Motor neuron (in vitro differentiated cells): ENCODE results near the gene RNF223. TPM values are rescaled to one million over a fixed set of nuclear protein-coding genes. Genes with fewer than 3 reads are reported as not detected.
A peak's percentile ranks its signal among the peaks of the same experiment; 100 is the strongest.
"Not testable (repeated sequence)": the region's sequence is repeated elsewhere in the genome, so short reads cannot be mapped to it uniquely, and the experiment has no call there.

Experiments used
- ATAC-seq, 8 experiments: fragments of 200-7000 bp; cut with Tn5 transposase; replicated peaks in 6 of 8; 2 replicates each; pipeline ENCODE4 v1.8.0; 2021; ENCODE audit warnings: mild to moderate bottlenecking in 8 of 8, moderate library complexity in 8 of 8
- H3K27ac ChIP-seq, 2 donors: fragments of 250-450 bp; sonication (Bioruptor Pico); 2 replicates each; pipeline ENCODE4 v1.9.0; 2021; ENCODE audit warnings: antibody characterized with exemption in 2 of 2, mild to moderate bottlenecking in 2 of 2, moderate library complexity in 1 of 2
- H3K4me1 ChIP-seq, 2 donors: fragments of 250-450 bp; sonication (Bioruptor Pico); replicated peaks in 1 of 2; 2 replicates each; pipeline ENCODE4 v1.6.1; 2021; ENCODE audit warnings: antibody characterized with exemption in 2 of 2, mild to moderate bottlenecking in 2 of 2, moderate library complexity in 1 of 2
- H3K4me3 ChIP-seq, 5 donors: fragments of 250-450 bp; sonication (Bioruptor Pico); 2 replicates each; pipeline ENCODE4 v1.9.0; 2021; ENCODE audit warnings: antibody characterized with exemption in 5 of 5, mild to moderate bottlenecking in 5 of 5, moderate library complexity in 4 of 5
- WGBS, 10 experiments: fragments of 450-650 bp; shearing (Covaris generic); methylation state at CpG; one replicate each; pipeline ENCODE4 v1.0.0; 2022; 5-methylcytosine and 5-hydroxymethylcytosine counted together
- in situ Hi-C, 9 experiments: fragments of 400-800 bp; cut with MboI; loops; one replicate each; pipeline ENCODE4 v1.15.0; 2021; ENCODE audit warnings: low sequenced_read_pairs in 9 of 9, low pct_unique_long_range_greater_than_20kb in 2 of 9; ENCODE audit not compliant: unreplicated experiment in 9 of 9
- total RNA-seq, 8 experiments: library from RNA; unstranded; fragments of 300-600 nt; gene quantifications; 2 replicates each; pipeline versions ENCODE4 v1.2.3 to v1.2.4, GENCODE V29; 2022

The RNF223 gene
- total RNA-seq, 8 experiments from 2014 or later, result 0.05 to 0.95 (median 0.13) TPM; not detected in 4

DNA sequence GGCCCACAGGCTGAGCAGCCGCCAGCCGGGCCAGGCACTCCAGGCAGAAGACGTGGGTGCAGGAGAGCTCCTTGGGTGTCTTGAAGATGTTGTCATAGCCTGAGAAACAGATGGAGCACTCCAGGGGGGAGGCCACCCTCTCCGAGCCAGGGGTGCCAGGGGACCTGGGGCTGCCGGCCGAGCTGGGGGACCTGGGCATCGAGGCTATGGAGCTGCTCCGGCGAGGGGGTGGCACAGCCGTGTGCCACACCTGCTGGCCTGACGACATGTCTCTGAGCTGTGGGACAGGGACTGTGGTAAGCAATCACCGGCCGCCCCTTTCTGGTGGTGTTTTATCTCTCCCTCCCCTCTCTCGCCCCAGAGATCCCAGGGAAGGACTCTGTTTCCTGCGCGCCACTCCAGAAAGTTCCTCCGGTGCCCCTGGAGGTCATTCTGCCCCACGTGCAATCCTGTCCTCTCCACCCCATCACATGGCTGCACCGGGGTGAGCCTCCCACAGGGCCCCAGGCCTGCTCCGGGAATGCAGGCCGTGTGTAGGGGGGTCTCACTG lies 1.7 kb downstream of the RNF223 start:
- 0 to 60% (median 41%) methylated on average over 1 to 6 of the region's 21 CpGs; no CpG with 5 or more reads in 6 of the 10 experiments for WGBS, 10 experiments
- ATAC-seq, result no peak
- H3K27ac ChIP-seq, result no peak overlapping the region
- H3K4me1 ChIP-seq, result peaks cover 16 to 28% of the 10 kb centered on the region in 2 donors
- no peak overlapping the region for H3K4me3 ChIP-seq
- in situ Hi-C loops, result no loop called here

DNA sequence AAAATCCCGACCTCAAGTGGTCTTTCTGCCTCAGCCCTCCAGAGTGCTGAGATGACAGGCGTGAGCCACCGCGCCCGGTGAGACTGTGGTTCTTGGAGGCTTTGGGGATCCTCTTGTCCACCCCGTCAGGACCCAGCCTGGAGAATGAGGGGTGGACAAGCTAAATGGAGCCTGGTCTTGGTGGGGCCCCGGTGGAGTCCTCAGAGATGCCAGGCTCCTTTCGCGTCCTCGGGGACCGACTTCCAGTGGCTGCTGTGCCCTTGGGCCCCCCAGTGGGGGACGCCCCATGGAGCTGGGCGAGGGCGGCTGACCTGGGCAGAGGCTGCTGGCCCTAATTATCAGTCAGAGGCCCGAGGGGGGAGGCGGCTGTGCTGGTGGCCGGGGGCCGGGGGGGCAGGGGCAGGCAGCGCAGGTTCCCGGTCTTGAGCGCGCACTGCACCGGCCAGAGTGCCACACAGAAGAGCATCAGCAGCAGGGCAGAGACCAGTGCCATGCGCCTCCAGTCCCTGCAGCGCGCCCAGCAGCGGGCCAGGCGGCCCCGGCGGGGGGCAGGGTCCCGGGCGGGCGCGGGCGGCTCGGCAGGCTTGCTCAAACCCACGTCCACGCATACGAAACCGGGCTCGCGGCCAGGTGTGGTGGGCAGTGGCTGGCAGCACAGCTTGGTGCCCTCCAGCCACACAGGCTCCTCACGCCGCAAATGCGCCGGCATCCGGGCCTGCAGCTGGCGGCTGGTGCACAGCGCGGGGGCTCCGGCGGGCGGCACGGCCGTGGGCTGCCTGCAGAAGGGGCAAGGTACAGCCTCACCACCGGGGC lies 2.4 kb downstream of the RNF223 start:
- in situ Hi-C loops, result no loop called here
- ATAC-seq, result no peak
- WGBS, 10 experiments, result 74 to 76% methylated on average over 4 to 7 of the region's 56 CpGs; no CpG with 5 or more reads in 8 of the 10 experiments
- H3K4me3 ChIP-seq, result no peak overlapping the region
- peaks cover 16 to 28% of the 10 kb centered on the region in 2 donors for H3K4me1 ChIP-seq
- no peak overlapping the region for H3K27ac ChIP-seq

DNA sequence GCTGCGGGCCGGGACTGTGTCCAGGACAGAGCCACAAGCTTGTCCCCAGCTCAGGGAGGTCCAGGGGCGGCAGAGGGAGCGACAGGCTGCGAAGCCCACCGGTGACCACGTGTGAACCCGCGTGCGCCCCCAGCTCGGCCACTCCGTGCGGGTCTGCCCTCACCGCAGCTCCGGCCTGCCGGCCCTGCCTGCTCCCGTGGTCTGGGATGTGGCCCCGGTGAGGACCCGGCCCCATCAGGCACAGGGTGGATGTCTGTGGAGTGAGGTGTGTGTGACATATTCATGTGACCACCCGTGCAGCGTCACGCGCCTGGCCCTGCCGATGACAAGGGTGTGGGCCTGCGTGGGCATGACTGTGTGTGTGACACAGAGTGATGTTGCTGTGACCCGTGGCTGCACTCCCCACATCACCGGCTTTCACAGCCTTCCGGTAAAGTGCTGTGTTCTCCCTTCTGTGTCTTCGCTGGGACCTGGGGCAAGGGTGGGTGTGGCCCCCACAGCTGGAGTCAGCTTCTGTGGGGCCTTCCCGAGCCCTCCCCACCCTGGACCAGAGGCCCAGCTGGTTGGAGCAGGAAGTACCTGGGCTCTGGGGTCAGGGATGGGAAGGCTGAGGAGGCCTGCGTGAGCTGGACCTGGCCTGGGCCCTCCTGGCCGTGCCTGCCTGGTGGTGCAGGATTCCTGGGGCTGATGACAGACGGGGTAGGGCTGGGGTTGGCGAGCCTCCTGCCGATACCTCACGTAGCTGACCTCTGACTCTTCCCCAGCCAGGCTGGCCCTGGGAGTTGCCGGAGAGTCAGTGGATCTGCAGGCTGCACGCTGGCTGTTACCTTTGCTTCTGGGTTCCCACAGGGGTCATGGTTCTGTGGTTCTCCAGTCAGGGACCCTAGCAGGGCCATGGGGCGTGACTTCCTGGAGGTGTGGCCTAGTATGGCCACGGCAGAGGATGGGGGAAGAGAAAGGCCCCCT lies 4.1 kb downstream of the RNF223 start:
- ATAC-seq, result peak in 7 of 8 experiments; percentile 6 to 78 (median 69)
- peak overlapping the region in 1 of 2 donors; percentile 43 for H3K27ac ChIP-seq
- in situ Hi-C loops, result no loop called here
- peaks cover 16 to 32% of the 10 kb centered on the region in 2 donors for H3K4me1 ChIP-seq
- WGBS, 10 experiments, result 33 to 100% (median 36%) methylated on average over 1 to 14 of the region's 40 CpGs; no CpG with 5 or more reads in 6 of the 10 experiments
- peak overlapping the region; percentile 39 to 75 (median 49) for H3K4me3 ChIP-seq

DNA sequence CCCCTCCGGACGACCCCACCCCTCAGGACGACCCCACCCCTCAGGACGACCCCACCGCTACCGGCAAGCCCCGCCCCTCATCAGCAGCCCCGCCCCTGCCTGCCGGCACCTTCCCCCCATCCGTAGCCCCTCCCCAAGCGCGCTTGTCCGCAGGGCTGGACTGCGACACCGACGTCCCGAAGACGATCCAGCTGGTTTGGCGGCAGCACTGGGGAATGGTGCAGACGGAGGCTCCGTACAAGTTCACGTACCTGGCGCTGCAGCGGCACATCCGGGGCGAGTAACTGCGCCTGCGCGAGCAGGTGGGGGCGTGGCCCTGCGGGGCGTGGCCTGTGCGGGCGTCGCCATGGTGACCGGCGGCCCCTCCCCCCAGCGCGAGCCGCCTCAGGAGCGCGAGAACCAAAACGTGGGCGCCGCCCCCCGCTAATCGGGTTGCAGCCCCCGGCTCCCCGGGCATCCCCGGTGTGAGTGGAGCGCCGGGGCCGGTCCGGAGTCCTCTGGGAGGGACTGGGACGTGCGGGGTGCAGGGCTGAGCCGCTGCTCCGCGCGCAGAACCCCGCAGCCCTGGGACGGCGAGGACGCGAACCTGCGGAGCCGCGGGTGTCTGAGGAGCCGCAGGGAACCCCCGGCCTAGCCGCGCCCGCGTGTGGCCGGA lies 4.9 kb downstream of the RNF223 start:
- in situ Hi-C loops, result no loop called here
- H3K4me3 ChIP-seq, result peak overlapping the region; percentile 39 to 75 (median 49)
- ATAC-seq, result peak in 7 of 8 experiments; percentile 11 to 61 (median 53)
- H3K4me1 ChIP-seq, result peaks cover 20 to 36% of the 10 kb centered on the region in 2 donors
- 1 to 32% (median 4%) methylated on average over 5 to 18 of the region's 75 CpGs; no CpG with 5 or more reads in 7 of the 10 experiments for WGBS, 10 experiments
- H3K27ac ChIP-seq, result peak overlapping the region in 1 of 2 donors; percentile 0

DNA sequence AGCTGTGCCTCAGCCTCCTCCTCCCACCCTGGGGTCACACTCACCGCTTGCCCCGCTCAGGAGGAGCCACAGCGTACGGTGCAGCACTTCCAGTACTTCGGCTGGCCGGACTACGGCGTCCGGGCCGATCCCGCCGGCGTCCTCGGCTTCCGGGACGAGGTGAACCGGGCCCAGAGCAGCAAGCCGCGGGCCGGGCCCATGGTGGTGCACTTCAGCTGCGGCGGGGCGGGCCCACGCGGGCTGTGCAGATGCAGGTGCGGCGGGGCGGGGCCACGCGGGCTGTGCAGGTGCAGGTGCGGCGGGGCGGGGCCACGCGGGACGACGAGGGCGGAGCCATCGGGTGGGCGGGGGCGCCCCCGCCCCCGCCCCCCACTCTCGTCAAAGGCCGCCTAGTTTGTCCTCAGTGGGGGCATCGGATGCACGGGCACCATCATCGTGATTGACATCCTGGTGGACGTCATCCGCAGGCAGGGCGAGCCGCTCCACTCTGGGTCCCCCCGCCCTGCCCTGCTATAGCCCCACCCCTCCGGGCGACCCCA lies 5.5 kb downstream of the RNF223 start:
- in situ Hi-C loops, result no loop called here
- Histone ChIP-seq H3K27ac (no peak overlapping the region), H3K4me1 (peaks cover 23 to 42% of the 10 kb centered on the region in 2 donors), H3K4me3 (peak overlapping the region; percentile 39 to 75 (median 49))
- WGBS, 10 experiments, result no CpG with 5 or more reads among the region's 55 CpGs
- ATAC-seq, result peak in 7 of 8 experiments; percentile 3 to 20 (median 13)

DNA sequence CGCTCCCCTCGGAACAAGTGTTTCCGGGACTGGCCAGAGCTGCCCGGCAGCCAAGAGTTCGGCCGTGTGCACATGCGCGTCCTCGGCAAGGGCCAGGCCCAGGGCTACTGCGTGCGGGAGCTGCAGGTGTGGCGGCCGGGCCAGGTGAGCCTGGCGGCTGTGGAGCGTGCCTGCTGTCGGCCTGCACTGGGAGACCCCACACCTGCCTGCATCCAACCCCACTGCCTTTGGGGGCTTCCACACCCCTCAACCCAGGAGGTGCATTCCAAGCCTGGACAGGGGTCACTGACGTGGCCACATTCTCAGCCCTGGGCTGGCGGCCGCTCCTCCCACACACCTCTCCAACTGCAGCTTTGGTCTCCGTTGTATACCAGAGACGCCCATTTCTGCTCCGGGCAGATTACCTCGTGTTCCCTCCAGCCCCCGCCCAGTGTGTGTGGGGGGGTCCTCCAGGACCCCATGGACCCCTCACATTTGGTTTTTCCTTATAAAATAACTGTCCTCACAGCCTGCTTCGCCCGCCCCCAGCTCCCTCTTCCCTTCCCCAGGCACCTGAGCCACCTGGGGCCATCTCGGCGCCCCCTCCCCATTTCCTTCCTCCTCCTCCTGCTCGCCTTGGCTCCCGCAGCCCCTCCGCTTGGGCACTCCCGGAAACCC lies 6.1 kb downstream of the RNF223 start:
- 0 to 100% (median 14%) methylated on average over 1 to 20 of the region's 32 CpGs; no CpG with 5 or more reads in 5 of the 10 experiments for WGBS, 10 experiments
- in situ Hi-C loops, result no loop called here
- peak overlapping the region in 4 of 5 donors; percentile 39 to 75 (median 50) for H3K4me3 ChIP-seq
- peaks cover 23 to 48% of the 10 kb centered on the region in 2 donors for H3K4me1 ChIP-seq
- no peak overlapping the region for H3K27ac ChIP-seq
- ATAC-seq, result no peak

DNA sequence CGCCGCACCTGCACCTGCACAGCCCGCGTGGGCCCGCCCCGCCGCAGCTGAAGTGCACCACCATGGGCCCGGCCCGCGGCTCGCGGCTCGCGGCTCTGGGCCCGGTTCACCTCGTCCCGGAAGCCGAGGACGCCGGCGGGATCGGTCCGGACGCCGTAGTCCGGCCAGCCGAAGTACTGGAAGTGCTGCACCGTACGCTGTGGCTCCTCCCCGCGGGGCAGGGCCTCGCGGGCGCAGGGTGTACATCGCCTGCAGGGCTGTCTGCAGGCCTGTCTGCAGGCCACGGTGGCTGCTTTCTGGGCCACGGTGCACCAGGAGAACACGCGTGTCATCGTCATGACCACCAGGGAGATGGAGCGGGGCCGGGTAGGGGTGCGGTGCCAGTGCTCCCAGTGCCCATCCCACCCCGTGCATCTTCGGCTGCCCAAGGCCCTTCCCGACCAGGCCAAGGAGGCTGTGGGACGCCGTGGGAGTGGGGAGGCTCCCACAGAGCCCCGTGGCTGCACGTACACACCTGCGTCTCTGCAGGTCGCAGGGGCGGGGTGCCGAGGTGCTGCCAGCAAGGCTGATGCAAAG lies 6.7 kb downstream of the RNF223 start:
- 11 to 22% (median 19%) methylated on average over 12 to 18 of the region's 54 CpGs; no CpG with 5 or more reads in 7 of the 10 experiments for WGBS, 10 experiments
- in situ Hi-C loops, result no loop called here
- peak in 1 of 8 experiments; percentile 4 for ATAC-seq
- H3K4me3 ChIP-seq, result peak overlapping the region in 2 of 5 donors; percentile 1 to 51
- no peak overlapping the region for H3K27ac ChIP-seq
- peaks cover 24 to 54% of the 10 kb centered on the region in 2 donors for H3K4me1 ChIP-seq

DNA sequence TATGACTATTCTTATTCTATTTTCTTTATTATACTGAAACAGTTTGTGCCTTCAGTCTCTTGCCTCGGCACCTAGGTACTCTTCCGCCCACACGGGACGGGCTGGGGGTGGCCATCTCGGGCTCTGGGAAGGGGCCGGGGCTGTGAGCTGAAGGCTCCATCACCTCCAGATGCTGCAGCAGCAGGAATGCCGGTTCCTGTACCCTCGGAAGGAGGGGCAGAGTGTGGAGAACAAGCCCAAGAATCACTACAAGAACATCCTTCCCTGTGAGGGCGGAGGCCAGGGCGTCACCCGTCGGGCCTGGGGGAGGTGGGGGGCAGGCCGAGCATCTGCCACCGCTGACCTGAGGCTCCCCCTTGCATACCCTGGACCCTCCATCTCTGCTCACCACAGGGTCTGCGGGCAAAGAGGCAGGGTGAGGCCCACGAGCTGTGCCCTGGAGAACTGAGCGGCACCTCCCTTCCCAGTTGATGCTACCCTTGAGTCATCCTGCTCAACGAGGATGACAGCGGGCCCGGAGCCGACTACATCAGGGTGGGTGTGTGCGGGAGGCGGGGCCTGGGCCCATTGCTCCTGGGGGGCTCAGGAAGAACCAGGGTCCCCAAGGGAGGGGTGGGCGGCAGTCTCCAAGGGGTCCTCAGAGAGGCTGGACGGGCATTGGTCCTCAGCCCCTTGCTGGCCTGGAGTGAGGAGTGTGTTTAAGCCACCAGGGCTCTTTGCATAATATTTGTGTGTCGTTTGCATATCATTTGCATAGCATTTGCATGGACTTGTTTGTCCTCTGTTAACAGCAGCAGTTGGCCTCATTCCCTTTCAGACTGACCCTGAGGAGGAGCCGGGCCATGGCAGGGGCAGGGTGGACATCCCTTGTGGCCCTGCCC lies 7.5 kb downstream of the RNF223 start:
- H3K4me3 ChIP-seq, result peak overlapping the region in 1 of 5 donors; percentile 51
- peaks cover 26 to 59% of the 10 kb centered on the region in 2 donors for H3K4me1 ChIP-seq
- in situ Hi-C loops, result no loop called here
- ATAC-seq, result peak in 3 of 8 experiments; percentile 9 to 64 (median 41)
- no peak overlapping the region for H3K27ac ChIP-seq
- 6 to 70% (median 30%) methylated on average over 1 to 10 of the region's 27 CpGs; no CpG with 5 or more reads in 3 of the 10 experiments for WGBS, 10 experiments

DNA sequence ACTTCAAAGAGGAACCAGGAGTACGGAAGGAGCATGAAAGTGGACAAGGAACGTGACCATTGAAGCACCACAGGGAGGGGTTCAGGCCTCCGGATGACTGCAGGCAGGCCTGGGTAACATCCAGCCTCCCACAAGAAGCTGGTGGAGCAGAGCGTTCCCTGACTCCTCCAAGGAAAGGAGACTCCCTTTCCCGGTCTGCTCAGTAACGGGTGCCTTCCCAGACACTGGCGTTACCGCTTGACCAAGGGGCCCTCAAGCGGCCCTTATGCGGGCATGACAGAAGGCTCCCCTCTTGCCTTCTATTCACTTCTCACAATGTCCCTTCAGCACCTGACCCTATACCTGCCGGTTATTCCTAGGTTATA lies 8.2 kb downstream of the RNF223 start:
- ATAC-seq, H3K4me3 ChIP-seq, H3K27ac ChIP-seq, in situ Hi-C loops: not testable (repeated sequence)
- peaks cover 26 to 60% of the 10 kb centered on the region in 2 donors for H3K4me1 ChIP-seq
- 12 to 75% (median 53%) methylated on average over 3 to 11 of the region's 11 CpGs; no CpG with 5 or more reads in 2 of the 10 experiments for WGBS, 10 experiments

DNA sequence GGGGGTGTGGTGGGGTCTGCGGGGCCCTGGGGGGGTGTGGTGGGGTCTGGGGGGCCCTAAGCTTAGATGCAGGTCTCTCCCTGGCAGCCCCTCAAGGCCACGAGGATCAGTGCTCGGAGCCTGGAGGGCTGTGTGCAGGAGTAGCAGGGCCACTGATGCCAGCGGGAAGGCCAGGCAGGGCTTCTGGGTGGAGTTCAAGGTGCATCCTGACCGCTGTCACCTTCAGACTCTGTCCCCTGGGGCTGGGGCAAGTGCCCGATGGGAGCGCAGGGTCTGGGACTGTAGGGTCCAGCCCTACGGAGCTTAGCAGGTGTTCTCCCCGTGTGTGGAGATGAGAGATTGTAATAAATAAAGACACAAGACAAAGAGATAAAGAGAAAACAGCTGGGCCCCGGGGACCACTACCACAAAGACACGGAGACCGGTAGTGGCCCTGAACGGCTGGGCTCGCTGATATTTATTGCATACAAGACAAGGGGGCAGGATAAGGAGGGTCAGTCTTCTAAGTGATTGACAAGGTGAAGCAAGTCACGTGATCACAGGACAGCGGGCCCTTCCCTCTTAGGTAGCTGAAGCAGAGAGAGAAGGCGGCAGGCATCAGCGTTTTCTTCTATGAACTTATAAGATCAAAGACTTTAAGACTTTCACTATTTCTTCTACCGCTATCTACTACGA lies 8.7 kb downstream of the RNF223 start:
- Histone ChIP-seq H3K27ac (no peak overlapping the region), H3K4me3 (no peak overlapping the region), H3K4me1 (peaks cover 26 to 55% of the 10 kb centered on the region in 2 donors)
- in situ Hi-C loops, result no loop called here
- ATAC-seq, result no peak
- WGBS, 10 experiments, result 0 to 93% (median 39%) methylated on average over 1 to 15 of the region's 20 CpGs
